GM20000 (cell line): ENCODE measurements around the gene BPIFB1.

Experiments used
- DNase-seq: peaks from one replicate; pipeline ENCODE4 v3.0.0; 2012; ENCODE audit warnings: low spot score
- TF ChIP-seq, protein P1 (sequence below): IDR thresholded peaks from 2 replicates; pipeline ENCODE4 v1.5.1; 2012; ENCODE audit warnings: mild to moderate bottlenecking, control low read depth; ENCODE audit errors: extremely low read depth, missing control alignments

The BPIFB1 gene

DNA sequence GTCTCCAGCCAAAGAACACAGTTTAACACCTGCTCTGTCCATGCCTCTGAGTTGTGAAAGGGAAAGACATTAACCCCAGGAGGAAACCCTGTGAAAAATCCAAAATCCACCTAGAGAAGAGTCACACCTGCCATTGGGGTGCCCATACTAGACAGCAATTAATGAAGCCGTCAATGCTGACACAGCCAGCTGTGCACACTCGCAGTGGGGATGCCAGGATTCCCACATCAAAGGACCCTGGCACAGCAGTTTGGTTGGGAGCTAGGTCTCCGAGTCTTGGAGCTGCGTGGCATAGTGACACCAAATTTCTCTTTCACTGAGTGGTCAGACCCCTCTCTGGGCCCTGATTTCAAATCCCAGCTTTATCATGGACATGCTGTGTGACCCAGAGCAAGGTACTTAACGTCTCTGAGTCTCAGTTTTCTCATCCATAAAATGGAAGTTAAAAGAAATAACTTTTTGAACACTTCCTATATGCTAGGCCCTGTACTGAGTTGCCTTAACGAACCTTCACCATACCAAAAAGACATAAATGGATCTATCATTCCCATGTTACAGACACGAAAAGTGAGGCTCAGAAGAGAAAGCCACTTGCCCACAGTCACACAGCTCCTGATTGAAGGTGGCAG is 30.8 kb downstream of the BPIFB1 start:
- TF ChIP-seq, protein P1, sequence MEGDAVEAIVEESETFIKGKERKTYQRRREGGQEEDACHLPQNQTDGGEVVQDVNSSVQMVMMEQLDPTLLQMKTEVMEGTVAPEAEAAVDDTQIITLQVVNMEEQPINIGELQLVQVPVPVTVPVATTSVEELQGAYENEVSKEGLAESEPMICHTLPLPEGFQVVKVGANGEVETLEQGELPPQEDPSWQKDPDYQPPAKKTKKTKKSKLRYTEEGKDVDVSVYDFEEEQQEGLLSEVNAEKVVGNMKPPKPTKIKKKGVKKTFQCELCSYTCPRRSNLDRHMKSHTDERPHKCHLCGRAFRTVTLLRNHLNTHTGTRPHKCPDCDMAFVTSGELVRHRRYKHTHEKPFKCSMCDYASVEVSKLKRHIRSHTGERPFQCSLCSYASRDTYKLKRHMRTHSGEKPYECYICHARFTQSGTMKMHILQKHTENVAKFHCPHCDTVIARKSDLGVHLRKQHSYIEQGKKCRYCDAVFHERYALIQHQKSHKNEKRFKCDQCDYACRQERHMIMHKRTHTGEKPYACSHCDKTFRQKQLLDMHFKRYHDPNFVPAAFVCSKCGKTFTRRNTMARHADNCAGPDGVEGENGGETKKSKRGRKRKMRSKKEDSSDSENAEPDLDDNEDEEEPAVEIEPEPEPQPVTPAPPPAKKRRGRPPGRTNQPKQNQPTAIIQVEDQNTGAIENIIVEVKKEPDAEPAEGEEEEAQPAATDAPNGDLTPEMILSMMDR = no peak
- DNase-seq = no peak

DNA sequence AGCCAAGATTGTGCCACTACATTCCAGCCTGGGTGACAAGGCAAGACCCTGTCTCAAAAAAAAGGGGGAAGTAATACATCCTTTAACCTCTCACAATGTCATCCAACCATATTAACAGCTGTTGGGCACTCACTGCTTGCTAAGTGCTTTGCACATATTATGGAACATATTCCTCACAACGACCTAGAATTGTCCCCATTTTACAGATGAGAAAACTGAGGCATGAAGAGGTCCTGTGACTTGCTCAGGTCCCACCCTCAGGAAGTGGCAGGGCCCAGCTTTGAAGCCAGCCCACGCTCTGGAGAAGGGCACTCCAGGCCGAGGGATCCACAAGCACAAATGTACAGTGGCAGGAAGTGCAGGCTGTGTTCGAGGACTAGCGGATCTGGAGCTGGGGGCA is 33.3 kb downstream of the BPIFB1 start:
- TF ChIP-seq, protein P1 = no peak

DNA sequence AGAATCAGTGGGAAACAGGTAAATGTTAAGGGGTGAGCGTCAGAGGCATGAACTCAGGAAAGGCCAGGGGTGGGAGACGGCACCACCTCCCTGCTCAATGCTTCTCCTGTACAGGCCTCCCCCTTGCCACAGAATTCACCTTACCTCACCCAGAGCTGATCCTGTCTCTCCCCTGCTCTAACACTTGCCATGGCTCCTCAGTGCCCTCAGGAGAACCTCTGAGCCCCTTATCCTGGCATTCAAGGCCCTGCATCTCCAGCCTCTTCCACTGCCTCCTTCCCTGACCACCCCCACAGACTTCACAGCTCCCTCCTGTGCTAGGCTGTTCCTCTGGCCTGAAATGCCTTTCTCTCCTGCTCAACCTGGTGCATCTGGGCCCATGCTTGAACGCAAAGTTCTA is 33.9 kb downstream of the BPIFB1 start:
- TF ChIP-seq, protein P1 = no peak
- DNase-seq = no peak

More for the DNA sequence above, 33.3 kb downstream of the BPIFB1 start:
- DNase-seq = no peak

DNA sequence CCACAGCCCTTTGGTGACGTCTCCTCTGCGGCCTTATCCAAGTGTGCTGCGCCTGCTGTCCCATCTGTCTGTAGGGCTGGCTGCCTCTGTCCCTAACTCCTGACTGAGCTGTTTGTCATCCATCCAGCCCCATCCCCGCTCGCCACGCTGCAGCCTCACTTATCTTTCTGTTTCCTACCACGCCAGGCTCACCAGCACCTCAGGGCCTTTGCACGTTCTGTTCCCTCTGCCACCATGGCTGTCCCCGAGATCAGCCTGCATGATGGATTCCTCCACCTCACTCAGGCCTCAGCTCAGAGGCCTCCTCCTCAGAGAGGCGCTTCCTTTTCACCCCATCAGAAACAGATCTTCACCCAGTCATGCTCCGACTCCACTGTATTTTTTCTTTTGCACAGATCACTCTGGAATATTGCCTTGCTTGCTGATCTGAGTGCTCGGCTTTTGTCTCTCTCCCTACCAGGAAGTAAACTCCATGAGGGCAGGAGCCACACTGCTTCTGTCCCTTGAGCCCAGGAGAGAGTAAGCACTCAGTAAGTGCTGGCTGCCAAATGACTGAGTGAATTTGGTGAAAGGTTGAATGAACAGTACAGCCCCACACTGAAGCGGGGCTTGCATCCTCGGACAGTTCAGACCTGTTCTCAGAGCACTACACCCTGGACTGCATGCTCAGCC is 34.5 kb downstream of the BPIFB1 start:
- no peak for DNase-seq
- TF ChIP-seq, protein P1 = no peak

DNA sequence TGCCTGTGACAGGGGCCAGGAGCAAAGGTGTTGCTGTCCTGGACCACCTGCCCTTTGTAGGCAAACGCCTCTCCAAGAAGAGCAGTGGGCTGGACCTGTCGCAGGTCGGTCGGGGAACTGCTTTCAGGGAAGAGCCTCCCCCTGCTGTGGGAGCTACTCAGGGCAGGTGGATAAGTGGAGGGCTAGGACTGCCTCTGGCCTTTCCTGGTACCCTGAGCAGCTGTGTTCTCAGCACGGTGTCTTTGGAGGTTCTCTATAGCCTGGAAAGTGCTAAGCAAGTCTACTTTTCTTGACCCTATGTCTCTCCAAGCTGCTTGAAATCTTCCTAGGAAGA is 35.0 kb downstream of the BPIFB1 start:
- TF ChIP-seq, protein P1 = no peak
- DNase-seq = no peak

DNA sequence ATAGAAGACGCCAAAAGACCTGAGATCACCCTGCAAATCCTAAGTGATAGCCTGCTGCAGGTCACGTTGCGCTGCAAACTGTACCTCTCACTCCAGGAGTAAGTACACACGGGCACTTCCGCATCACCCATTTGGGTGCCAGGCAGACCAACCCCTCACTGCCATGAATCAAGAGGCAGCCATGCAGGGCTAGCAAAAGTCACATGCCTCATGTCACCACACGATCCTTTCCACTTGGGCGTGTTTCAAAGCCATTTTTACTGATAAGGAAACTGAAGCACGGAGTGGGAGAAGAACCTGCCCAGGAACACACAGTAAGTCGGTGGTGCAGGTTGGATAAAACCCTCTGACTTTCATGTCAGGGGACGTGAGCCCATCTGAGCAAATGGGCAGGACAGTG is 37.0 kb downstream of the BPIFB1 start:
- DNase-seq = no peak
- TF ChIP-seq, protein P1 = no peak

DNA sequence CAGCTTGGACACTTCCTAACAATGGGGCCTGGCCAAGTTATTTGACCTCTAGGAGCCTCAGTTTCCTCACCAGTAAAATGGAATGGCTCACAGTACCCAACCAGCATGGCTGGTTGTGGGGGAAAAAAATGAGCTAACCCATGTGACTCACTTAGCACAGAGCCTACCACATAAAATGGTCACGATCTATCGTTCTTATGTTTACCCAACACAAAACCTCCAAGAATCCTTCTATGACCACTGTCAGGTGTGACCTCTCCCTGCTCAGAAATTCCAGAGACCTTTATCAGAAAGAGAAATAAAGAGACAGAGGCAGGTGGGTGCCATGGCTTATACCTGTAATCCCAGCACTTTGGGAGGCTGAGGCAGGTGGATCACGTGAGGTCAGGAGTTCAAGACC is 39.4 kb downstream of the BPIFB1 start:
- no peak for DNase-seq
- TF ChIP-seq, protein P1 = no peak
